Measurements from ENCODE around the gene CARS2.

Gene CARS2

GRCh38 chr13:110713642-110713952, 7.7 kb upstream of the CARS2 start, which contains the start of gene ING1:
Gene ING1 (plus strand): TSS chr13:110713700. CDS start chr13:110714150, 450 bp downstream.
- Mint-ChIP-seq H3K4me1 (peaks cover 32% of the 10 kb centered on the region), H3K27me3 (ENCODE audit: low read depth, poor library complexity) (no peaks in the 10 kb centered on the region), H3K27ac (peak within 1 kb of the TSS; percentile 99), H3K9me3 (peaks cover 10% of the 10 kb centered on the region), H3K4me3 (peak within 1 kb of the TSS; percentile 98), H3K36me3 (ENCODE audit: low read depth) (peaks cover under 1% of the 10 kb centered on the region)
- DNase-seq, result no peak
- TF ChIP-seq CTCF (IDR thresholded peaks at IDR 0.05), result no peak

GRCh38 chr13:110712849-110713641, 7.1 kb upstream of the CARS2 start:
- Mint-ChIP-seq H3K36me3 (ENCODE audit: low read depth) (no peaks in the 10 kb centered on the region), H3K9me3 (peaks cover 10% of the 10 kb centered on the region), H3K27ac (peak overlapping the region; percentile 99), H3K27me3 (ENCODE audit: low read depth, poor library complexity) (no peaks in the 10 kb centered on the region), H3K4me3 (peak overlapping the region; percentile 97), H3K4me1 (peaks cover 31% of the 10 kb centered on the region)
- no peak for TF ChIP-seq CTCF (IDR thresholded peaks at IDR 0.05)
- DNase-seq, result peak; percentile 99

- H3K27ac Mint-ChIP-seq, result peak overlapping the region; percentile 100
- H3K9me3 Mint-ChIP-seq, result peaks cover 10% of the 10 kb centered on the region
- no peaks in the 10 kb centered on the region for H3K27me3 Mint-ChIP-seq (ENCODE audit: low read depth, poor library complexity)
- H3K4me3 Mint-ChIP-seq, result peak overlapping the region; percentile 97
- peak; percentile 82 for DNase-seq
- TF ChIP-seq CTCF (IDR thresholded peaks at IDR 0.05), result no peak
- H3K4me1 Mint-ChIP-seq, result peaks cover 29% of the 10 kb centered on the region
- H3K36me3 Mint-ChIP-seq (ENCODE audit: low read depth), result no peaks in the 10 kb centered on the region
Measured at GRCh38 chr13:110712081-110712848, 6.3 kb upstream of the CARS2 start.

GRCh38 chr13:110706570-110707372, 855 bp upstream of the CARS2 start:
- H3K36me3 Mint-ChIP-seq (ENCODE audit: low read depth), result peaks cover 5% of the 10 kb centered on the region
- H3K9me3 Mint-ChIP-seq, result peaks cover 10% of the 10 kb centered on the region
- TF ChIP-seq CTCF (IDR thresholded peaks at IDR 0.05), result no peak
- H3K27me3 Mint-ChIP-seq (ENCODE audit: low read depth, poor library complexity), result no peaks in the 10 kb centered on the region
- H3K27ac Mint-ChIP-seq, result peak overlapping the region; percentile 8
- DNase-seq, result no peak
- peak overlapping the region; percentile 91 for H3K4me3 Mint-ChIP-seq
- H3K4me1 Mint-ChIP-seq, result peaks cover 63% of the 10 kb centered on the region

GRCh38 chr13:110705356-110705825, 525 bp downstream of the CARS2 start:
- H3K4me1 Mint-ChIP-seq, result peaks cover 66% of the 10 kb centered on the region
- peaks cover 17% of the 10 kb centered on the region for H3K36me3 Mint-ChIP-seq (ENCODE audit: low read depth)

More at GRCh38 chr13:110705356-110705825, 525 bp downstream of the CARS2 start:
- no peak for DNase-seq
- H3K27me3 Mint-ChIP-seq (ENCODE audit: low read depth, poor library complexity), result no peaks in the 10 kb centered on the region
- no peak overlapping the region for H3K27ac Mint-ChIP-seq
- no peaks in the 10 kb centered on the region for H3K9me3 Mint-ChIP-seq
- peak overlapping the region; percentile 91 for H3K4me3 Mint-ChIP-seq
- no peak for TF ChIP-seq CTCF (IDR thresholded peaks at IDR 0.05)
